Activated T-helper 1 cell treated with anti-CD3 and anti-CD28 coated beads, Interleukin-12 subunit alpha, Interleukin-12 subunit beta, Interleukin-2, Interleukin-4 antibody, amounts not matched to agents 30 ng/mL and 10 ng/mL and 1 ng/mL, durations not matched to agents 14 hours and 24 hours and 36 hours (primary cell): ENCODE measurements around the gene FPR3. TPM values are rescaled to one million over a fixed set of nuclear protein-coding genes. Genes with fewer than 3 reads are reported as not detected.
"Not testable (repeated sequence)": the region's sequence is repeated elsewhere in the genome, so short reads cannot be mapped to it uniquely, and the experiment has no call there.

Source experiments
- DNase-seq: peaks from one replicate; pipeline ENCODE4 v3.0.0; 2021; ENCODE audit warnings: low spot score
- H3K27ac Mint-ChIP-seq: one replicate; pipeline ENCODE4 v1.8.0; 2021; ENCODE audit warnings: mild to moderate bottlenecking, mixed read lengths
- H3K27me3 Mint-ChIP-seq: one replicate; pipeline ENCODE4 v1.8.0; 2022; ENCODE audit warnings: mild to moderate bottlenecking, moderate library complexity, mixed read lengths; ENCODE audit not compliant: insufficient read depth
- H3K36me3 Mint-ChIP-seq: one replicate; pipeline ENCODE4 v1.8.0; 2021; ENCODE audit warnings: low read depth, mixed read lengths
- H3K4me1 Mint-ChIP-seq: one replicate; pipeline ENCODE4 v1.8.0; 2021; ENCODE audit warnings: low read depth, mixed read lengths
- H3K4me3 Mint-ChIP-seq: one replicate; pipeline ENCODE4 v1.8.0; 2021; ENCODE audit warnings: mild to moderate bottlenecking, moderate library complexity, mixed read lengths
- H3K9me3 Mint-ChIP-seq: one replicate; pipeline ENCODE4 v1.8.0; 2021; ENCODE audit warnings: mixed read lengths
- intact Hi-C: fragments of 100-400 bp; cut with micrococcal nuclease; formaldehyde crosslinking; loops from one replicate; pipeline ENCODE4 v1.15.1; 2024
- total RNA-seq: library from RNA; stranded (reverse); gene quantifications from 2 replicates; pipeline ENCODE4 v1.2.3, GENCODE V29; 2022

Gene FPR3
- total RNA-seq, 1 donor from 2014 or later, result not detected

DNA sequence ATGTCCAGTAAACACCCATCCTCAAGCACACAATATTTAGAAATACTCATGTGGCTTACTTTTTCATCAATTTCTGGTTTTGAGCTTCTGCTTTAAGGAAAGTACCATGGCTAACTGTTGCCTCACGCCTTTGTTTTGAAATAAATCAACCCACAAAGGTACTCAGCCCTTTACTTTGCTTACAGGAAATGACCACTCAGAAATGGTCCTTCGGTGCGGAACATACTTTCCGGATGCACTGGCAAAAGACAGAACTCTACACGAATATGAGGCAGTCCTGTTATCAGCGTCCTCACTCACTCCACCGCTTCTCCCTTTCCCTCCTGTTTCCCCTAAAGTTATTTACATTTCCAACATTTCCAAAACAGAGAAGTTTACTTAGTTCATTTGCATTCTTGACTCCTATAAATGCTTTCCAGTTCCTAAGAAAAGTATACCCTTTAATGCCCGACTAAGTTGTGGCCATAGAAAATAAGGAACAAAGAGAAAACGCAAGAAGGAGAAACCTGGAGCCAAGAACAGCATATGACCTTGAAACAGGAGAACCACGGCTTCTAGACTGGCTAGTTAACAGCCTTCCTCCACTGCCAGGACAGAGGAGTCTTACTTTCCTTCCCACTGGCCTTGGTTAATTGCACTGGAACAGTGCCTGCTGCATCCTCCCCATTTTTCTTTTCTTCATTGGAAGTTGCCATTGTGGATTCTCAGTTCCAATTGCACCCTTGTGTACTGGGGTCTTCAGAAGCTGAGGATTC lies 23.4 kb upstream of the FPR3 start:
- Mint-ChIP-seq H3K27ac (no peak overlapping the region), H3K27me3 (peaks cover 2% of the 10 kb centered on the region), H3K36me3 (no peaks in the 10 kb centered on the region), H3K9me3 (peaks cover 4% of the 10 kb centered on the region), H3K4me3 (no peak overlapping the region), H3K4me1 (no peaks in the 10 kb centered on the region)
- DNase-seq, result no peak
- intact Hi-C loops, result loop anchor here (10.0 kb wide), 1 partner anchor 107 kb away; no protein-coding TSS in a partner anchor

GRCh38 chr19:51772977-51773376 lies 22.0 kb upstream of the FPR3 start:
- intact Hi-C loops, result loop anchor here (10.0 kb wide), 1 partner anchor 108 kb away; no protein-coding TSS in a partner anchor
- H3K9me3 Mint-ChIP-seq, result peaks cover 4% of the 10 kb centered on the region
- no peak for DNase-seq
- H3K4me3 Mint-ChIP-seq, result no peak overlapping the region
- peaks cover 3% of the 10 kb centered on the region for H3K4me1 Mint-ChIP-seq
- peaks cover 2% of the 10 kb centered on the region for H3K27me3 Mint-ChIP-seq
- H3K36me3 Mint-ChIP-seq, result no peaks in the 10 kb centered on the region
- H3K27ac Mint-ChIP-seq, result no peak overlapping the region

GRCh38 chr19:51776561-51776960 lies 18.4 kb upstream of the FPR3 start:
- H3K4me3 Mint-ChIP-seq, H3K27me3 Mint-ChIP-seq, H3K4me1 Mint-ChIP-seq, H3K36me3 Mint-ChIP-seq, H3K9me3 Mint-ChIP-seq, DNase-seq, H3K27ac Mint-ChIP-seq: not testable (repeated sequence)
- intact Hi-C loops, result loop anchor here (10.0 kb wide), 1 partner anchor 112 kb away; no protein-coding TSS in a partner anchor

GRCh38 chr19:51777570-51778462 lies 17.1 kb upstream of the FPR3 start:
- Mint-ChIP-seq H3K27me3 (peaks cover 2% of the 10 kb centered on the region), H3K36me3 (no peaks in the 10 kb centered on the region), H3K4me3 (no peak overlapping the region), H3K4me1 (peaks cover 8% of the 10 kb centered on the region), H3K9me3 (no peaks in the 10 kb centered on the region), H3K27ac (peak overlapping the region; percentile 32)
- DNase-seq, result peak; percentile 11
- intact Hi-C loops, result loop anchor here (10.0 kb wide), 1 partner anchor 113 kb away; no protein-coding TSS in a partner anchor

DNA sequence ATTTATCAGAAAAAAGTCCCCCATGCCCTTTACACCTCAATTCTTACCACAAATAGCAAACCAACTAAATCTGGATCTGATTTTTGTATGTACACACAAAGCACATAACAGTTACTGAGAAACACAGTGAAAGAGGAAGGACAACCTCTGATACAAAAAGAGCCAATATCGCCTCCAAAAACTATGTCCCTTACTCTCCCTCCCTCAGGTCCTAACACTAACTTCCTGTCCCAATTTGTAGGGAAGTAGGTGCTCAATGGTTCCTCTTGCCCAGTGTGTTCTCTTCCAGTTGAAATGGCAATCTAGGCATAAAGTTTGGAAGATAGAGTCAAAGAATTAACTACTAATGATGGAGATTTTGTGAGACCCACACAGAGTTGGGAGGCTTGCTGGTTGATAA lies 15.8 kb upstream of the FPR3 start:
- no peaks in the 10 kb centered on the region for H3K9me3 Mint-ChIP-seq

GRCh38 chr19:51779703-51780102 lies 15.3 kb upstream of the FPR3 start:
- H3K27me3 Mint-ChIP-seq, result peaks cover 2% of the 10 kb centered on the region
- intact Hi-C loops, result loop anchor here (10.0 kb wide), 1 partner anchor 115 kb away; no protein-coding TSS in a partner anchor
- H3K9me3 Mint-ChIP-seq, result no peaks in the 10 kb centered on the region
- peaks cover 8% of the 10 kb centered on the region for H3K4me1 Mint-ChIP-seq
- H3K4me3 Mint-ChIP-seq, result no peak overlapping the region
- H3K36me3 Mint-ChIP-seq, result no peaks in the 10 kb centered on the region
- DNase-seq, result no peak
- H3K27ac Mint-ChIP-seq, result no peak overlapping the region

More for the DNA sequence above, 15.8 kb upstream of the FPR3 start:
- Mint-ChIP-seq H3K36me3 (no peaks in the 10 kb centered on the region), H3K27ac (no peak overlapping the region), H3K4me1 (peaks cover 8% of the 10 kb centered on the region), H3K27me3 (peaks cover 2% of the 10 kb centered on the region), H3K4me3 (no peak overlapping the region)
- intact Hi-C loops, result loop anchor here (10.0 kb wide), 1 partner anchor 114 kb away; no protein-coding TSS in a partner anchor
- no peak for DNase-seq

- H3K4me3 Mint-ChIP-seq, result no peak overlapping the region
- H3K4me1 Mint-ChIP-seq, result peaks cover 8% of the 10 kb centered on the region
- intact Hi-C loops, result no loop called here
- no peaks in the 10 kb centered on the region for H3K36me3 Mint-ChIP-seq
- H3K9me3 Mint-ChIP-seq, result no peaks in the 10 kb centered on the region
- H3K27ac Mint-ChIP-seq, result no peak overlapping the region
- no peak for DNase-seq
- H3K27me3 Mint-ChIP-seq, result peaks cover 2% of the 10 kb centered on the region
Observed at GRCh38 chr19:51780270-51780669, 14.7 kb upstream of the FPR3 start.

- H3K27ac Mint-ChIP-seq, result no peak overlapping the region
- no peaks in the 10 kb centered on the region for H3K9me3 Mint-ChIP-seq
- no peaks in the 10 kb centered on the region for H3K36me3 Mint-ChIP-seq
- no peak overlapping the region for H3K4me3 Mint-ChIP-seq
- intact Hi-C loops, result no loop called here
- DNase-seq, result no peak
- H3K4me1 Mint-ChIP-seq, result peaks cover 8% of the 10 kb centered on the region
- no peaks in the 10 kb centered on the region for H3K27me3 Mint-ChIP-seq
Observed at GRCh38 chr19:51781999-51782398, 13.0 kb upstream of the FPR3 start.

DNA sequence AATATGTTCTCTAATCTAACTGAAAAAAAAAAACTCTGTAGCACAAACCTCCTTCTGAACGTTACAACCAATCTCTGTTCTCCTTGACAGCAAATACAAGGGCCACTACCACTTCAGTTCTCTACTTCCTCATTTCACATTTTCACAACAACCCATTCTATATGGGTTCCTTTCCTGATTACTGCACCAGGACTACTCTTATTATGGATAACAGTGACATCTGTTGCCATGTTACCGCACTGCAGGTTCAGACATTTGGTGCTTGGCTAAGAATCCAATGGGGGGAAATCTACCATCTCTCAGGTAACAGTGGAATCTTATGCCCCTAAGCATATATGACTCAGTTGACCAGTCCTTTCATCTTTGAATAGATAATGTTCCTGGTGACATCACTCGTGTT lies 11.6 kb upstream of the FPR3 start:
- H3K27me3 Mint-ChIP-seq, result no peaks in the 10 kb centered on the region
- H3K36me3 Mint-ChIP-seq, result peaks cover 2% of the 10 kb centered on the region
- peaks cover 8% of the 10 kb centered on the region for H3K9me3 Mint-ChIP-seq
- no peak overlapping the region for H3K4me3 Mint-ChIP-seq
- DNase-seq, result no peak
- no peak overlapping the region for H3K27ac Mint-ChIP-seq
- peaks cover under 1% of the 10 kb centered on the region for H3K4me1 Mint-ChIP-seq
- intact Hi-C loops, result no loop called here

DNA sequence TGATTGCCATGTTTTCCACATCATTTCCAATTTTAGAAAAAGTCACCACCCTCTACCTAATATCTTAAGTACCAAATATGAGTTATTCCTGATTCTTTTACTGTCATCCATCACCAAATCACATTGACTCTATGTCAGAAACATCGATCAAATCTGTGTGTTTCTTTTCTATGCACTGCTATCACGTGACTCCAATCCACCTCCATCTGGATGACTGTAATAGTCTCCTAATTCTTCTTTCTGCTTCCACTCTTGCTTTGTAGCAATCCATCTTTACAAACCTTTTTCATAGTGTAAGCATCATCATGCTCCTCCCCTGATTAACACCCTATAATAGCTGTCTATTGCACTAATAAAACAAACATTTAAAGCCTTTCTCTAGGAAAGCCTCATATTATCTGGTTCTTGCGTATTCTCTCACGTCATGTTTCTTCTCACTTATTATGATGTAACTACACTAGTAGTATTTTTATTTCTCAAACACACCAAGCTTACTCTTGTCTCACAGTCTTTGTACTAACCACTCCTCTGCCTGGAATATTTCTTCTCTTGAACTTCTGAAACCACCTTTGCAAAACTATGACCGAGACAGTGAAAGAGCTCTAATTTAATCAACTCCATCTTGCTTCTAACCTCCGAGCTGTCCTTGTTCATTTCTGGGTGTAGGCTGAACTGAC lies 10.7 kb upstream of the FPR3 start:
- Mint-ChIP-seq H3K9me3 (peaks cover 11% of the 10 kb centered on the region), H3K4me1 (no peaks in the 10 kb centered on the region), H3K27me3 (no peaks in the 10 kb centered on the region), H3K36me3 (peaks cover 2% of the 10 kb centered on the region), H3K4me3 (no peak overlapping the region), H3K27ac (no peak overlapping the region)
- intact Hi-C loops, result no loop called here
- no peak for DNase-seq

- H3K27me3 Mint-ChIP-seq, result no peaks in the 10 kb centered on the region
- DNase-seq, result peak; percentile 6
- peaks cover 2% of the 10 kb centered on the region for H3K36me3 Mint-ChIP-seq
- no peak overlapping the region for H3K4me3 Mint-ChIP-seq
- peaks cover 11% of the 10 kb centered on the region for H3K9me3 Mint-ChIP-seq
- H3K27ac Mint-ChIP-seq, result no peak overlapping the region
- intact Hi-C loops, result no loop called here
- H3K4me1 Mint-ChIP-seq, result no peaks in the 10 kb centered on the region
Observed at GRCh38 chr19:51784922-51785690, 9.9 kb upstream of the FPR3 start.
